ELF-1 (cell line): Measurements from ENCODE around the gene SP7.
"Not testable (repeated sequence)": the region's sequence is repeated elsewhere in the genome, so short reads cannot be mapped to it uniquely, and the experiment has no call there.

Experiments used
- DNase-seq: peaks from one replicate; pipeline ENCODE4 v3.0.0-alpha.2; 2016; ENCODE audit warnings: low read depth, low spot score

The SP7 gene

DNA sequence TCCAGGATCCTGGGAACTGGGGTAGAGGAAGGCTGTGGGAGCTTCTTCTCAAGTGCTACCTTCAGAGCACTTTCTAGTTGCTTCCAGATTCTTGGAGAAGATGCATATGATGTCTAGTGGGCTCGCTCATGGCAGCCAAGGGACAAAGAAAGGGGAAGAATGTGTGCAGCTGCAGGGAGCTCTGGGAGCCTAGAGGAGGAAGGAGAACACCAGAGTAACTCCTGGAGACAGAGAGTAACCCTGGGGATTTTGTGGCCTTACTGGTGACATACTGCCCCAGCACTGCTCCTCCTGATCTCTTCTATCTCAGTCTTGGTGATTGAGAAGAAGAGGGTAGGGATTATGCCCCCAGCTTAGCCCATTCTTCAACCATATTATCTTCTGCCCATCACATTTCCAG is 10.3 kb upstream of the SP7 start:
- no peak for DNase-seq

GRCh38 chr12:53345486-53346188 is 9.5 kb upstream of the SP7 start:
- DNase-seq, result no peak

DNA sequence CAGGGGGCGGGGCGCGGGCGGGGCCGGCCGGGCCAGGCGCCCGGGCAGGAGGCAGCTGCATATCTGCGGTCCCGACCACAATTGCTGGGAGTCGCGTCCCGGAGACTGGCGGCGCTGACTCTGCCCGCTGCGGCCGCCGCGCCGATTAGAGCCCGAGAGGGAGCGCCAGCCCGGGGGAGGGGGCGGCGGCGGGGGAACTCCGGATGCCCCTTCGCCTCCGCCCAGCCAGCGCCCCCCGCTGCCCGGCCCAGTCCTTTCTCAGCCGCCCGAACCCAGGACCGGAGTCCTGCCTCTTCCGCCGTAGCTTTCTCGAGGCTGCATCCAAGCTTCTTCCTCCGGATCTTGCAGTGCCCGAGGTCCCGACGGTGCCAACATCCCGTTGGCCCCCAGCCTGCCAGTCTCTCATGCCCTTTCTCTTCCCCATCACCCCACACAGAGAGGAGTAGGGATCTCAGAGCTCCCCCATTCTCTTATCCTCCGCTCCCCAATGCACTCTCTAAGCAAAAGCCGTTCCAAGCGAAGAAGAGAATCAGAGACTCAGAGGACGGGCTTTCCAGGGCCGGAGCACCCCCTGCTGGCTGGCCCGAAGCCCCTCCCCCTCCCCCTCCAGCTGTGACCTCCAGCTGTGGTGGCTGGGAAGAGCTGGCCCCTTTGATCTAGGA is 8.8 kb upstream of the SP7 start:
- DNase-seq, result peak; percentile 85

GRCh38 chr12:53344487-53344823 is 8.3 kb upstream of the SP7 start:
- no peak for DNase-seq

GRCh38 chr12:53343969-53344368 is 7.8 kb upstream of the SP7 start:
- no peak for DNase-seq

GRCh38 chr12:53343449-53343848 is 7.3 kb upstream of the SP7 start:
- DNase-seq, result no peak

DNA sequence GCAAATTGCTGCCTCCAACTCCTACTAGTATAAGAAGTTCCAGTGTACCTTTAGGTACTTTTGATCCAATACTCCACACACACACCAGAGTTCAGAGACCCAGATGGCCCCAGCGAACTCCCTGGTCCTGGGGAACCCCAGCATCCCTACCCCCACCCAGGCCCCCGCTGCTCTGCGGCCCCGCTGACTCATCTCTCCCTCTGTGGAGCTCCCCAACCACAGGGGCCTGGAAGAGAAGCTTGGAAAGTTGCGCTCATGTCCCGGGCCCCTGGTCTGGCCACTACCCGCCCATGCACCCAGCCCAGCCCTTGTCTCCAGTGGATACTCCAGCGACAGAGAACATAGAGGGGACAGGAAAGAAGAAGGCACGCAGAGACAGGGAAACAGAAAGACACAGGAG is 4.2 kb upstream of the SP7 start:
- no peak for DNase-seq

- DNase-seq, result peak; percentile 67
Observed at GRCh38 chr12:53338916-53339315, 2.8 kb upstream of the SP7 start.

DNA sequence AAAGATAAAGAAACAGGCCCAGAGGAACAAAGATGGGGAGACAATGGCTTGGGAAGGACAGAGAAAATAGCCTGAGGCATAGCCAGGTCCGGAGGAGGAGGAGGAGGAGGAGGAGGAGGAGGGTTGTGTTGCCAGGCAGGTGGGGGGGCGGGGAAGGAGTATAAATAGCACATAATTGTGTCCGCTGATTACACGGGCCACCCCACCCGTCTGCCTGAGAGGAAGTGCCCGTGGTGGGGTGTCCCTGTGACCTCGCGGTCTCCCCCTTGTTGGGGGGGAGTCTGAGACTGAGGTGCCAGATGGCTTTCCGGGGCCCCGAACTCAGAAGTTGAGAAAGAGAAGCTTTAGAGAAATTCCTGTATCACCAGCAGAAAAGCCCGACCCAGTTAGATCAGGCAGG is 1.9 kb upstream of the SP7 start:
- DNase-seq, result peak; percentile 47

GRCh38 chr12:53334822-53335221 is 1.3 kb downstream of the SP7 start:
- no peak for DNase-seq

- no peak for DNase-seq
Observed at GRCh38 chr12:53333845-53334244, 2.3 kb downstream of the SP7 start.

DNA sequence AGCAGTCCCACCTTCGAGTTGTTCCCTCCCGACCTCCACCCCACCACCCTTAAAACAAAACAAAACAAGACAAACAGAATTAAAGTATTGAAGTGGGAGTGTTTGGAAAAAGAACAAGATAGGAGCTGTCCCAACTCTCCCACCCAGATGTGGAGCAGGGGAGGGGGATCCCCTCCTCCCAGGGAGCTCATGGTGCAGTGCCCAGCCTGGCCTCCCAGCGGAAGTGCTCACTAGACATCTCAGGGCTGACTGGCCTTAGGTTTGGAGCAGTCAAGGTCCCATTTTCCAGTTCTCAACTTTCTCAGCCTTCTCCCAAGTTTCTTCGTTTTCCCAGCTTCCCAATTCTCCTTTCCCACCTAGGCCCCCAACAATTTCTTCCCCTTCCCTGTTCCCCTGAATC is 2.9 kb downstream of the SP7 start:
- DNase-seq, result no peak

GRCh38 chr12:53332744-53333143 is 3.4 kb downstream of the SP7 start:
- DNase-seq, result no peak

DNA sequence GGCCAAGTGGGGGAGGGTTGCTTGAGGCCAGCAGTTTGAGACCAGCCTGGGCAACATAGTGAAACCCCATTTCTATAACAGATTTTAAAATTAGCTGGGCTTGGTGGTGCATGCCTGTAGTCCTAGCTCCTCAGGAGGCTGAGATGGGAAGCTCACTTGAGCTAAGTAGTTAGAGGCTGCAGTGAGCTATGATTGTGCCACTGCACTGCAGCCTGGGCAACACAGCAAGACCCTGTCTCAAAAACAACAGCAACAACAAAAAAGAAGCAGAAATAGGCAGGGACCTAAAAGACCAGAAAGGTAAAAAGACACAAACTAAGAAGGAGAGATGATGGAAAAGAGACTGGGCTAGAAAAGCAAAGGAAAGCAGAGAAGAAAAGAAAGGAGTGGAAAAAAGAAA is 3.8 kb downstream of the SP7 start:
- not testable (repeated sequence) for DNase-seq

DNA sequence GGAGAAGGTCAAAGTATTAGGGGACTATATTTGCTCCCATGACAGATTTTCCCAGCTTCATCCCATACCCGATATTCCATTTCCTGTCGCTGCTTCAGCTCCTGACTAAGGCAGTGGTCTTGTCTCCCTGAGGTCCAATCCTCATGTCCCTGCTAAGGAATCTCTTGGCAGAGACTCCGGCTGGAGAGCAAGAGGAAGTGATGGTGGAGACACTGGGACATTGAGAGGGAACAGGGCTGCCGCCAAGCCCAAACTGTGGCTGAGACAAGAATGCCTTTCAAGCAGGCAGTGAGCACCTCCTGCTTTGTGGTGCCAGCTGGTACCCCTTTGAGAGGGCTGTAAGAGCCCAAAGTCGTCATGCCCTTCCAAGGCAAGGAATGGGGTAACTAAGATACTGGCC is 5.5 kb downstream of the SP7 start:
- no peak for DNase-seq

GRCh38 chr12:53328043-53328435 is 8.1 kb downstream of the SP7 start:
- DNase-seq, result peak; percentile 56

DNA sequence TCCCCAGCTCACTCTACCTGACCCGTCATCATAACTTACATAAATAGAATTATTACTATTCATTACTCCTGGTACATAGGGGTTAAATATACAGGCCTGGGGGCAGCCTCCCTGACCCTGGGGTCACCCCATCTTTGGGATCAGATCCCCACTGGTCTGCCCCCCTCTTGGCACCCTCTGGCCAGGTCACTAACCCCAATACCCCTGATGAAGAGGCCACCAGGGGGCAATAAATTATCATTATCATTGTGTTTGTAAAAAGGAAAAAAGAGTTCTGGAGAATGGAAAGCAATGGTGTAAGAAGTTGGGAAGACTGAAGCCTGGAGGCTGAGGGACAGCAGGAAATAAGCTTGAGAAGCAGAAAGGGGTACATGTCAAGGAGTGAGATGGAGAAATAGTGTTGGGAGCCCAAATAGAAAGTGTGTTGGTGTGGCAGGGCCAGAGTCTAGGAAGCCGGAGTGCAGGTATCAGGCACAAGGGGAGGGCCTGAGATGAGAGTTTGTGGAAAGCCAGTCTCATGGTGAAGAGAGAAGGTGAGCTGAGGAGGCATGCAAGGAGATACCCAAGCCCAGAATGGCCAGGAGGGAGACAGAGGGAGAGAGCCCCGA is 8.6 kb downstream of the SP7 start:
- DNase-seq, result no peak

DNA sequence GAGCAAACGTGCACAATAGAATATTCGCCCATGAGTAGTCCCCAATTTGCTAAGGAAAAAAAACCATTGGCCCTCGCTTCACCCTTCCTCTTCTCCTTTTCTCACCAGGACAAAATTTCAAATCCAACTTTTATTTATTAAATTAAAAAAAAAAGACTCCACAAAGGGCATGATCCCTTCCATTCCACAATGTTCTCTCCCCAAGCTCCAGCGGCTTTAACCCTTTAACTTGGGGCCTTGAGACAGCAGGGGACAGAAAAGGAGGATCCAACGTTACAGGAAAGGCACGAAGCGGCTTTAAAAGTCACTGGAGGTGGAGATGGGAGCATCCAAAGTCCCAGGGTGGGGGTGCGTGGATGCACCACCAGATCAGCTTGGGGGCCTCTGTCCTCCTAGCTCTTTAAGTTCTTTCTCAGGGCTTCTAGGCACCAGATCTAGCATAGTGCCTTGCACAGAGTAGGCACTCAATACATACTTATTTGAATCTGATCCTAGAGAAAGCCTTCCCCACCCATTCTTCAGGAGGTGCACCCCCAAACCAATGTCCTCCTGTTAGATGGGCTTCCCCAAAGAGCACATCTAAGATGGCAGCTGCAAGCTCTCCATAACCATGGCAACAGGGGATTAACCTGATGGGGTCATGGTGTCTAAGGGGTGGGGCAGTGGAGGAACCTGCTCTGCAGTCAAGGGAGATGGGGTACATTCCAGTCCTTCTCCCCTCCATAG is 9.5 kb downstream of the SP7 start:
- DNase-seq, result no peak

- peak; percentile 51 for DNase-seq
Observed at GRCh38 chr12:53325511-53326061, 10.6 kb downstream of the SP7 start.

DNA sequence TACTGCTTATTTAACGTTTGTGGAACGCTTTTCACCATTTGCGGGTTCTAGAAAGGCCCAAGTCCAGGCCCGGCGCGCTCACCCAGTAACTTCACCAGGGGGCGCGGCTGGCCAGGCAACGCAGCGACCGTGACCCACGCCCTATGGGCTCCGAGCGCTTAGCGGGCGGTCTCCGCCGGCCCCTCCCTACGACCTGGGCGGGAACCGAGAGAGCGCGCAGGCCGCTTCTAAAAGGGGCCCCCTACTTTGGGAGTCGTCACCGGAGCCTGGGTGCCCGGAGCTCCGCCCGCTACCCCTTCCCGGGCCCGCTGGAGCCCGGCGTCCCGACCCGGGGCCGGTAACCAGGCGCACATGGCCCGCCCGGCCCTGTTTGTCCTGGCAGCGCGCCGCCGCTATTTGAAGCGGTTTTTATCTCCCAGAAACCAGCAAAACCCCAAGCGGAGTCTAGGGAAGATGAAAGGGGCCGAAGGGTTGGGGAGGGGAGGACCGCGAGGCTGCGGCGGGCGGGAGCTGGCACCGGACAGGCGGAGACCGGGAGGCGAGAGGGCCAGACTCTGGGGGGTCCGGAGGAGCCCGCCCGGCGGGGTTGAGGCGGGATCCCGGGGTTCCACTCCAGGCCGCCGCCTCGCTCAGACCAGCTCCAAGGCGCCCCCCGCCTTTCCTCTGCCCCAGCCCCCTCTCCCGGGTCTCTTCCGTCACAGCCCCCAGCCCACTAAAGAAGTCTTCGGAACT is 11.2 kb downstream of the SP7 start:
- DNase-seq, result peak; percentile 93

DNA sequence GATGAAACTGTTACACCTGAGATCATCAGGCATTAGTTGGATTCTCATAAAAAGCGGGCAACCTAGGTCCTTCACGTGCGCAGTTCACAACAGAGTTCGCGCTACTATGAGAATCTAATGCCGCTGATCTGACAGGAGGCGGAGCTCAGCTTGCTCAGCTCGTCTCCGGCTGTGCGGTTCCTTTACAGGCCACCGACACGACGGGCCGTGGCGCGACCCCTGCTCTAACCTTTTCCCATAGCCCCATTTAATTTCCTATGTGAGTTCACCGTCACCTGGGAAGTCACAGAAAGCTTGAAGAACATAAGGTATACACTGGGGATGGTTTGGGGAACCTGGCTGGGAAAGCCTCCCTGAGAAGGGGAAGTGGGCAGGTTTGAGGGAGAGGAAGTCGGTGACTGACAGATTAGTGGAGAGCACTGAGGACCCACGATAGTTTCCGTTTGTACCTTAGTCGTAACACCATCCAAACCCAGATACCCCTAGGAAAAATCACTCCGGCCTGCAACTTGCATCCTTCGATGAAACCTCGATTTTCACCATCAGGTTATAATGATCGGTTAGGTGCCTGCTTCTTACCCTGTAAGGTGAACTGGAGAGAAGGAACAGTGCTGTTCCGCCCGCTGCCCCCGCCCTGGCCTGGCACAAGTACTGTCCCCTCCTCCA is 11.9 kb downstream of the SP7 start:
- peak; percentile 47 for DNase-seq
